CD8-positive, alpha-beta memory T cell (primary cell): ENCODE measurements around the gene CRISP3. TPM values are rescaled to one million over a fixed set of nuclear protein-coding genes. Genes with fewer than 3 reads are reported as not detected.

Source experiments
- CTCF ChIA-PET: fragments of 350-600 bp; sonication (Branson Sonifier 250); formaldehyde crosslinking; loops from one replicate; lab custom pipeline; 2021; ENCODE audit warnings: antibody characterized with exemption; lab: Charles Lee
- POLR2A ChIA-PET: fragments of 350-600 bp; sonication (Branson Sonifier 250); formaldehyde crosslinking; loops from one replicate; lab custom pipeline; 2021; ENCODE audit warnings: antibody characterized with exemption; lab: Charles Lee
- DNase-seq, 5 donors: peaks; one replicate each; pipeline versions ENCODE4 v3.0.0 to v3.0.0-alpha.2; 2020 to 2022; ENCODE audit warnings: mixed read lengths in 1 of 5
- H3K27ac ChIP-seq: one replicate; pipeline ENCODE4 v1.7.0; 2013; ENCODE audit warnings: low read depth, mild to moderate bottlenecking, low read length, moderate library complexity
- H3K27me3 ChIP-seq: 2 replicates; pipeline ENCODE4 v1.7.0; 2013; ENCODE audit warnings: low read length, mild to moderate bottlenecking; ENCODE audit not compliant: insufficient read depth, poor library complexity, severe bottlenecking
- H3K36me3 ChIP-seq: 2 replicates; pipeline ENCODE4 v1.7.0; 2013; ENCODE audit warnings: mild to moderate bottlenecking, low read length, moderate library complexity; ENCODE audit not compliant: insufficient read depth
- H3K4me1 ChIP-seq: 2 replicates; pipeline ENCODE4 v1.7.0; 2013; ENCODE audit warnings: mild to moderate bottlenecking, low read length, moderate library complexity; ENCODE audit not compliant: insufficient read depth
- H3K4me3 ChIP-seq: 2 replicates; pipeline ENCODE4 v1.7.0; 2013; ENCODE audit warnings: mild to moderate bottlenecking, low read length
- H3K9me3 ChIP-seq: 2 replicates; pipeline ENCODE4 v1.7.0; 2013; ENCODE audit warnings: mild to moderate bottlenecking, low read length
- H3K27ac Mint-ChIP-seq, 8 donors: one replicate each; pipeline ENCODE4 v1.8.0; 2020 to 2021; ENCODE audit warnings: mixed read lengths in 8 of 8, mild to moderate bottlenecking in 6 of 8, inconsistent platforms in 3 of 8, moderate library complexity in 3 of 8
- H3K27me3 Mint-ChIP-seq, 2 donors: one replicate each; pipeline ENCODE4 v1.8.0; 2020 to 2021; ENCODE audit warnings: mixed read lengths in 2 of 2, mild to moderate bottlenecking in 1 of 2, moderate library complexity in 1 of 2
- H3K36me3 Mint-ChIP-seq, 3 donors: one replicate each; pipeline ENCODE4 v1.8.0; 2020 to 2021; ENCODE audit warnings: mixed read lengths in 3 of 3, inconsistent platforms in 1 of 3, mild to moderate bottlenecking in 1 of 3
- H3K4me1 Mint-ChIP-seq, 3 donors: one replicate each; pipeline ENCODE4 v1.8.0; 2020 to 2021; ENCODE audit warnings: mixed read lengths in 3 of 3, inconsistent platforms in 1 of 3, mild to moderate bottlenecking in 1 of 3
- H3K4me3 Mint-ChIP-seq, 7 donors: one replicate each; pipeline ENCODE4 v1.8.0; 2020 to 2021; ENCODE audit warnings: mixed read lengths in 7 of 7, mild to moderate bottlenecking in 6 of 7, moderate library complexity in 4 of 7, inconsistent platforms in 2 of 7
- H3K9me3 Mint-ChIP-seq, 5 donors: one replicate each; pipeline ENCODE4 v1.8.0; 2020 to 2022; ENCODE audit warnings: mixed read lengths in 5 of 5, mild to moderate bottlenecking in 3 of 5, moderate library complexity in 2 of 5, inconsistent platforms in 1 of 5
- polyA plus RNA-seq: library from polyadenylated mRNA; unstranded; fragments of 300-500 nt; fragmentation: Illumina TruSeq; gene quantifications from one replicate; pipeline ENCODE4 v1.2.3, GENCODE V29; 2021
- total RNA-seq, 2 experiments: library from RNA; stranded (reverse); gene quantifications; one replicate each; pipeline ENCODE4 v1.2.3, GENCODE V29; 2021

CRISP3 gene
- total and polyA plus RNA-seq, 3 experiments from 2014 or later, result not detected

- Mint-ChIP-seq H3K36me3 (no peaks in the 10 kb centered on the region), H3K4me1 (no peaks in the 10 kb centered on the region), H3K4me3 (no peak overlapping the region), H3K27ac (no peak overlapping the region), H3K9me3 (peaks cover 0 to 20% (median 6%) of the 10 kb centered on the region in 5 donors), H3K27me3 (no peaks in the 10 kb centered on the region)
- no peaks in the 10 kb centered on the region for H3K4me1 ChIP-seq
- no peak overlapping the region for H3K4me3 ChIP-seq
- CTCF ChIA-PET, result no interaction called here
- POLR2A ChIA-PET, result no interaction called here
- no peak overlapping the region for H3K27ac ChIP-seq
- no peaks in the 10 kb centered on the region for H3K9me3 ChIP-seq
- H3K27me3 ChIP-seq, result no peaks in the 10 kb centered on the region
- H3K36me3 ChIP-seq, result no peaks in the 10 kb centered on the region
- DNase-seq, result no peak
These were observed 28.1 kb upstream of the CRISP3 start for GRCh38 chr6:49772285-49772684.

GRCh38 chr6:49766762-49767161 lies 22.6 kb upstream of the CRISP3 start:
- H3K36me3 ChIP-seq, result no peaks in the 10 kb centered on the region
- POLR2A ChIA-PET, result no interaction called here
- H3K27ac Mint-ChIP-seq, result no peak overlapping the region
- H3K4me3 ChIP-seq, result no peak overlapping the region
- H3K27me3 ChIP-seq, result no peaks in the 10 kb centered on the region
- H3K9me3 ChIP-seq, result no peaks in the 10 kb centered on the region
- H3K9me3 Mint-ChIP-seq, result peaks cover 0 to 17% (median 4%) of the 10 kb centered on the region in 5 donors
- no peaks in the 10 kb centered on the region for H3K36me3 Mint-ChIP-seq
- CTCF ChIA-PET, result no interaction called here
- H3K27ac ChIP-seq, result no peak overlapping the region
- no peaks in the 10 kb centered on the region for H3K27me3 Mint-ChIP-seq
- no peak overlapping the region for H3K4me3 Mint-ChIP-seq
- H3K4me1 Mint-ChIP-seq, result no peaks in the 10 kb centered on the region
- no peak for DNase-seq
- H3K4me1 ChIP-seq, result no peaks in the 10 kb centered on the region

- no peak overlapping the region for H3K27ac ChIP-seq
- no peaks in the 10 kb centered on the region for H3K4me1 ChIP-seq
- H3K27me3 Mint-ChIP-seq, result no peaks in the 10 kb centered on the region
- DNase-seq, result no peak
- no peak overlapping the region for H3K4me3 Mint-ChIP-seq
- H3K9me3 ChIP-seq, result no peaks in the 10 kb centered on the region
- H3K4me1 Mint-ChIP-seq, result no peaks in the 10 kb centered on the region
- H3K27me3 ChIP-seq, result no peaks in the 10 kb centered on the region
- H3K27ac Mint-ChIP-seq, result no peak overlapping the region
- H3K36me3 Mint-ChIP-seq, result no peaks in the 10 kb centered on the region
- peaks cover 0 to 18% (median 4%) of the 10 kb centered on the region in 5 donors for H3K9me3 Mint-ChIP-seq
- ChIA-PET POLR2A (no interaction called here), CTCF (no interaction called here)
- no peaks in the 10 kb centered on the region for H3K36me3 ChIP-seq
- no peak overlapping the region for H3K4me3 ChIP-seq
These were observed 20.5 kb upstream of the CRISP3 start for GRCh38 chr6:49764571-49765236.

GRCh38 chr6:49743429-49743828 lies 759 bp downstream of the CRISP3 start:
- H3K27me3 ChIP-seq, result no peaks in the 10 kb centered on the region
- no peak overlapping the region for H3K27ac Mint-ChIP-seq

GRCh38 chr6:49739423-49739822 lies 4.8 kb downstream of the CRISP3 start:
- Mint-ChIP-seq H3K27me3 (no peaks in the 10 kb centered on the region), H3K27ac (no peak overlapping the region), H3K4me3 (no peak overlapping the region), H3K4me1 (no peaks in the 10 kb centered on the region), H3K36me3 (no peaks in the 10 kb centered on the region), H3K9me3 (peaks cover 0 to 6% (median 0%) of the 10 kb centered on the region in 5 donors)
- no peak overlapping the region for H3K27ac ChIP-seq
- H3K4me1 ChIP-seq, result no peaks in the 10 kb centered on the region
- H3K27me3 ChIP-seq, result no peaks in the 10 kb centered on the region
- H3K9me3 ChIP-seq, result no peaks in the 10 kb centered on the region
- POLR2A ChIA-PET, result no interaction called here
- no peak for DNase-seq
- no peaks in the 10 kb centered on the region for H3K36me3 ChIP-seq
- H3K4me3 ChIP-seq, result no peak overlapping the region
- CTCF ChIA-PET, result no interaction called here

More at GRCh38 chr6:49743429-49743828, 759 bp downstream of the CRISP3 start:
- Mint-ChIP-seq H3K4me3 (no peak overlapping the region), H3K27me3 (no peaks in the 10 kb centered on the region), H3K36me3 (no peaks in the 10 kb centered on the region), H3K4me1 (no peaks in the 10 kb centered on the region), H3K9me3 (peaks cover 0 to 6% (median 2%) of the 10 kb centered on the region in 5 donors)
- DNase-seq, result no peak
- POLR2A ChIA-PET, result no interaction called here
- no peaks in the 10 kb centered on the region for H3K4me1 ChIP-seq
- no peaks in the 10 kb centered on the region for H3K9me3 ChIP-seq
- no peak overlapping the region for H3K4me3 ChIP-seq
- CTCF ChIA-PET, result no interaction called here
- H3K27ac ChIP-seq, result no peak overlapping the region
- no peaks in the 10 kb centered on the region for H3K36me3 ChIP-seq

GRCh38 chr6:49736017-49736508 lies 8.1 kb downstream of the CRISP3 start:
- POLR2A ChIA-PET, result no interaction called here
- no peak for DNase-seq
- Mint-ChIP-seq H3K27ac (no peak overlapping the region), H3K4me1 (no peaks in the 10 kb centered on the region), H3K9me3 (peaks cover 0 to 10% (median 0%) of the 10 kb centered on the region in 5 donors), H3K4me3 (no peak overlapping the region), H3K27me3 (no peaks in the 10 kb centered on the region), H3K36me3 (no peaks in the 10 kb centered on the region)
- H3K27me3 ChIP-seq, result no peaks in the 10 kb centered on the region
- H3K36me3 ChIP-seq, result no peaks in the 10 kb centered on the region
- H3K4me3 ChIP-seq, result no peak overlapping the region
- no peaks in the 10 kb centered on the region for H3K4me1 ChIP-seq
- CTCF ChIA-PET, result no interaction called here
- no peak overlapping the region for H3K27ac ChIP-seq
- no peaks in the 10 kb centered on the region for H3K9me3 ChIP-seq

GRCh38 chr6:49733680-49734079 lies 10.5 kb downstream of the CRISP3 start:
- POLR2A ChIA-PET, result no interaction called here
- Mint-ChIP-seq H3K4me1 (no peaks in the 10 kb centered on the region), H3K36me3 (no peaks in the 10 kb centered on the region), H3K4me3 (no peak overlapping the region), H3K27me3 (no peaks in the 10 kb centered on the region), H3K27ac (no peak overlapping the region), H3K9me3 (peaks cover 0 to 5% (median 0%) of the 10 kb centered on the region in 5 donors)
- H3K4me3 ChIP-seq, result no peak overlapping the region
- H3K9me3 ChIP-seq, result no peaks in the 10 kb centered on the region
- H3K4me1 ChIP-seq, result no peaks in the 10 kb centered on the region
- no peak overlapping the region for H3K27ac ChIP-seq
- H3K36me3 ChIP-seq, result no peaks in the 10 kb centered on the region
- CTCF ChIA-PET, result no interaction called here
- no peak for DNase-seq
- no peaks in the 10 kb centered on the region for H3K27me3 ChIP-seq

- Mint-ChIP-seq H3K36me3 (no peaks in the 10 kb centered on the region), H3K27ac (no peak overlapping the region), H3K27me3 (no peaks in the 10 kb centered on the region), H3K4me3 (no peak overlapping the region), H3K9me3 (peaks cover 0 to 7% (median 0%) of the 10 kb centered on the region in 5 donors), H3K4me1 (no peaks in the 10 kb centered on the region)
- Histone ChIP-seq H3K27ac (no peak overlapping the region), H3K27me3 (no peaks in the 10 kb centered on the region), H3K4me1 (no peaks in the 10 kb centered on the region), H3K4me3 (no peak overlapping the region), H3K36me3 (no peaks in the 10 kb centered on the region), H3K9me3 (no peaks in the 10 kb centered on the region)
- no peak for DNase-seq
- POLR2A ChIA-PET, result no interaction called here
- CTCF ChIA-PET, result no interaction called here
These were observed 11.4 kb downstream of the CRISP3 start for GRCh38 chr6:49732781-49733180.
